HG02973 (cell line): ENCODE results near the gene DENND2A.
A peak's percentile ranks its signal among the peaks of the same experiment; 100 is the strongest.
"Not testable (repeated sequence)": the region's sequence is repeated elsewhere in the genome, so short reads cannot be mapped to it uniquely, and the experiment has no call there.

Source experiments
- ATAC-seq: cut with Tn5 transposase; IDR thresholded peaks from one replicate; pipeline ENCODE4 v1.9.1; 2021; ENCODE audit warnings: moderate library complexity; ENCODE audit not compliant: unreplicated experiment

Gene DENND2A

GRCh38 chr7:140640727-140641523 lies at the start of gene DENND2A:
DENND2A (minus strand) TSS chr7:140640813; CDS start chr7:140602397, 38,416 bp downstream.
- ATAC-seq = no peak

- ATAC-seq = no peak
These were observed 48.9 kb upstream of the DENND2A start for GRCh38 chr7:140689199-140690152.

GRCh38 chr7:140688341-140688740 lies 47.7 kb upstream of the DENND2A start:
- ATAC-seq = no peak

- ATAC-seq = no peak
These were observed 46.3 kb upstream of the DENND2A start for GRCh38 chr7:140686921-140687320.

- no peak for ATAC-seq
These were observed 44.9 kb upstream of the DENND2A start for GRCh38 chr7:140685407-140686087.

- ATAC-seq = no peak
These were observed 43.7 kb upstream of the DENND2A start for GRCh38 chr7:140684066-140684950.

GRCh38 chr7:140683657-140684056 lies 43.0 kb upstream of the DENND2A start:
- no peak for ATAC-seq

- no peak for ATAC-seq
These were observed 41.2 kb upstream of the DENND2A start for GRCh38 chr7:140681766-140682165.

GRCh38 chr7:140680886-140681285 lies 40.3 kb upstream of the DENND2A start:
- ATAC-seq = no peak

GRCh38 chr7:140679186-140679585 lies 38.6 kb upstream of the DENND2A start:
- ATAC-seq = no peak

GRCh38 chr7:140678816-140679130 lies 38.2 kb upstream of the DENND2A start:
- ATAC-seq = no peak

- ATAC-seq = no peak
These were observed 37.6 kb upstream of the DENND2A start for GRCh38 chr7:140678081-140678815.

- no peak for ATAC-seq
These were observed 36.9 kb upstream of the DENND2A start for GRCh38 chr7:140677496-140677895.

GRCh38 chr7:140676956-140677355 lies 36.3 kb upstream of the DENND2A start:
- ATAC-seq = not testable (repeated sequence)

GRCh38 chr7:140676306-140676705 lies 35.7 kb upstream of the DENND2A start:
- ATAC-seq = peak; percentile 47

GRCh38 chr7:140675726-140676125 lies 35.1 kb upstream of the DENND2A start:
- no peak for ATAC-seq

- ATAC-seq = no peak
These were observed 34.5 kb upstream of the DENND2A start for GRCh38 chr7:140674899-140675701.

GRCh38 chr7:140674356-140674800 lies 33.8 kb upstream of the DENND2A start:
- peak; percentile 44 for ATAC-seq

GRCh38 chr7:140673774-140674155 lies 33.2 kb upstream of the DENND2A start:
- no peak for ATAC-seq
